HG02678 (cell line): ENCODE data around the gene RPP25L.

ENCODE experiments used
- ATAC-seq: cut with Tn5 transposase; IDR thresholded peaks from one replicate; pipeline ENCODE4 v1.9.1; 2021; ENCODE audit warnings: mild to moderate bottlenecking, moderate library complexity; ENCODE audit not compliant: unreplicated experiment

RPP25L gene

DNA sequence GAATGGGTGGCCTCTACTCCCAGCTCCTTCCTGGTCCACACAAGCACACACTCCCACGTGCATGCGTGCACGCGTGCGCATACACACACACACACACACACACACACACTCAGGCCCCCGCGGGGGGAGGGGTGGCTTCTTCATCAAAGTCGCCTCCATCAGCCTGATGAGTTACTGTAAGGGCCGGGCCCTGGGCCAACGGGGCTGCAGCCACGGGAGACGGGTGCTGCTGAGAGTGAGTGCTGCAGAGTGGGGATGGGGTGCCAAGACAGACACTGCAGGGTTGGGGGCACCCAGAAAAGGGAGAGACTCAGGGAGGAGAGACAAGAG lies 40.5 kb downstream of the RPP25L start:
- no peak for ATAC-seq

DNA sequence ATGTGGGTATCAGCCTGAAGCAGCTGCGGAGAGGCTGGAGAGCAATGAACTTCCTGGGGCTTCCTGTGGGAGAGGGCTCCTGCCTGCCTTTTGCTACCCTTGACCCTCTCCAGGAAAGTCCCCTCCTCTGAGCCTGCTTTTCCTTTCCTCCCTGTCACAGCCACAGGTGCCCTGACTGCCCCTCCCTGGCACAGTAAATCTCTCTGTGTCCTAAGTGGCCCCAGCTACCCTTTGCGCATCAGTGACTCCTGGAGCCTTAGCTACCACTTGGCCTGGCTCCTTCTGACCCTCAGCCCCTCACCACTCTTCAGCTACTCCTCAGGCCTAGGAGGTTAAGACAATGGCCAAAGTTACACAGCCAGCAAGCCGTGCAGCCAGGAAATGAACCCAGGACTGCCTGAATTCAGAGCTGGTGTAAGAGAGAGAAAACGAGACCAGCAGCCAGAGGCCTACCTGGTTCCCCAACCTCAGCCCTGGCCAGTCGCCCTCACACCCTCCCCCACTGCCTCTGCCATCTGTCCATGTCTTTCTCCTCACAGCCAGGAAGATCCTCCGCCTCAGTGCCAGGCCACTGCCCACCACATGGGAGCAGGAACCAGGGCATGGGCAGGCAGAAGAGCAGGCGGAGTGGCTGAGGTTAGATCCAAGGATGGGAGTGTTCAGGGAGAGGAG lies 41.0 kb downstream of the RPP25L start:
- ATAC-seq = no peak

DNA sequence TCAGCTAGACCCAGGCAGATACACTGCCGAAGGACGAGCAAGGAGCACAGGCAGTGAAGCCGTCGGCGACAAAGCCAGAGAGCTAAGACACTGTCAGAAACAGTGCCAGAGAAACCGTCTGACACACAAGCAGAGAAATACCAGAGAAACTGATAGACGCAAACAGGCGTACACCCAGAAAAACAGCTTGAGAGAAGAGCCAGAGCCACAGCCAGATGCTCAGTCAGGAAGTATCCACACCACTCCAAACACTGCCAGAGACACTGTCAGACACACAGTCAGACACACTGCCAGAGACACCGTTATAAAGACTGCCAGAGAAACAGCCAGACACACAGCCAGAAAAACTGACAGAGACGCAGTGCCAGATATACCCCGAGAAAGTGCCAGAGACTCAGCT lies 41.5 kb downstream of the RPP25L start:
- no peak for ATAC-seq

DNA sequence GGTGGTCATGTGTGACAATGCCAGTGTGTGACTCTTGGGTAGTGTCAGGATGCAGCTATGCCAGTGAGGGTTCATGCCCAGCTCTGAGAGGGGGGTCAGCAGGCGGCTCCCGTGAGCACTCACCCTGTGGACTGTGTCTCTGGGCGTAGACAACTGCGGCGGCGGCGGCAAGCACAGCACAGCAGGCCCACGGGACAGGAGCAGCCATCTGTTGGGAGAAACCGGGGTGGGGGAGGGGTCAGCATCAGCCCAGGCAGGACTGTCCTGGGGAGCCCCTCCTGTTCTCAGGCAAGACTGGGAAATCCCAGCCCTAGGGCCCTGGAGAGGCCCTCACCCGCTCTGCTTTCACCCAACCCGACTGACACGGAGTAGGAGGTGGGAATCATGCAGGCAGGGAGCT lies 43.1 kb downstream of the RPP25L start:
- no peak for ATAC-seq

DNA sequence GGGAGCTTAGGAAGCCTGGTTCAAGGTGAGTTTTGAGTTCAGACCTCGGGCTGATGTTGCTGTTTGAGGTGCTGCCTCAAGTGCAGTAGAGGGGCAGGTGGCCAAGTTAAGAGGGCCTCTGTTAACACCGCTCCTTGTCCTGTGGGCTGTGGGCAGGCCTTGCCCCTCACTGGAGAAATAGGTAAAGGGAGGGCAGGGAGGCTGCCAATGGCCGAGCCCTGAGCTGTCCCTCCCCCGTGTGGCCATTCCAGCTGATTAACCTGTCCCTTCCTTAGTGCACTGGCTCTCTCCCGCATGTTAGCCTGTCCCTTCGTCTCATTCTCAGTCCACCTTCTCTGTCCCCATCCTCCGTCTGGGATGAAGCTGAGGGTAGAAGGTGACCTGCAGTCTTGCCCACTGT lies 43.8 kb downstream of the RPP25L start:
- ATAC-seq = no peak

DNA sequence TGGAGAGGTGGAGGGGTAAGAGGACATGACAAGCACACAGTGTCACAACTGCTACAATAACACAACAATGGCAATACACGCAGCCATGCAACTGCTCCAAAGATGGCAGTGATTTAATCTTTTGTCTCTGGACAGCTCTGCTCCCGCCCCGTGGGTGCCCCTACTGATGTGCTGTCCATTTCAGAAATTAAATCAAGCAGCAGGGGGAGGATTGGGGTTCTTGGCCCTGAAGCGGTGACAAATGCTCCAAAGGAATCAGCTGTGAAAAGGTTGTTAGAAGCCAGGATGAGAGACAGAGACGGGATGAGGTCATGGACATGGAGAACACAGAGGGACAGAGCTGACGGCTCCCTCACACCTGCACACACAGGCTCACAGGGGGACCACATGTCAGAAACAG lies 44.9 kb downstream of the RPP25L start:
- no peak for ATAC-seq

DNA sequence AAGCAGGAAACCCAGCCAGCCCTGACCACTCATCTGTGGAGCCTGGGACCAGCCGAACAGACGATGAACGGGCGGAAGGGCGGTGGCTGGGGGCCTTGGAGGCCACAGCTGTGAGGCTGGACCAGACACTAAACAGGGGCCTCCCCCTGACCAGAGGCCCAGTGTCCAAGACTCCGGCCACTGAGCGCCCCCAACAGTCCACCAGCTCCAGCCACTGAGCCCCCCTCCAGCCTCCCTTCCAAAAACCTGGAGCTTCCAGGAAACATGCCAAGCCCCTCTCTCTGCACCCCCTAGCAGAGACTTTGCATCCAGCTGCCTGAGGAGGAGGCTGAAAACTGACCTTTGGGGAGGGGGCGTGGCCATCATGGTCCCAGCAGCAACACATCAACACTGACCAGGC lies 45.6 kb downstream of the RPP25L start:
- ATAC-seq = no peak

DNA sequence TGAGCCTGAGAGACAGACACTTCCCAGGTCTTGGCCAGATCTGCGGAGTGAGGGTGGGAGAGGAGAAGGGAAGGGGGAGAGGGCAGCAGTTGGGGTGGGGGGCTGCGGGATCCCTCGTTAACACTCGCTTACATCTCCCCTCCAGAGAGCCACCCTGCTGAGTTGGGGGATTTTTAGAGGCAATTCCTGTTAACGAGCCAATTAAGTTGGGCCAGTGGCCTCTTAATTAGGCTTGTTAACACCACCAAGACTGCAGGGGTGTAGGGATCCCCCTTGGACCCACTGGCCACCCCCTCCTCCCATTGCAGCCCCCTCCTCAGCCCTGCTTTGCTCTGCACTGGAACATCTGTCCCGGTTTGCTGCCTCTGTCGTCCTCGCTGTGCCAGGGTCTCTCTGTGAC lies 46.0 kb downstream of the RPP25L start:
- no peak for ATAC-seq

DNA sequence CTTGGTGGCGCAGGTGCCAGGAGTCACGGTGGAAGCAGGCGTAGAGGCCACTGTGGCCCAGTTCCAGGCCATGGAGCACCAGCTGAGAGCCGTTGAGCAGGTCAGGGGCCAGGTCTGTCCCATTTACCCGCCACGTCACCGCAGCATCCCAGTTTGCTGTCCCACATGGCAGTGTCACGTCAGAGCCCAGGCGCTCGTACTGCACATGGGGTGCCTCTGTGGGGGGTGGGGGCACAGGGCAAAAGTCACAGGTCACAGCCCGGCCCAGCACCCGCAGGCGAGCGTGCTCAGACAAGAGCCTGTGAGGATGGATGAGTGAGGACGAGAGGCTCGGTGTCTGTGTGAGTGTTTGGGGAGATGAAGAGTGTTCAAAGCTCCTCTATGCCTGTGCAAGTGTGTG lies 47.3 kb downstream of the RPP25L start:
- no peak for ATAC-seq

DNA sequence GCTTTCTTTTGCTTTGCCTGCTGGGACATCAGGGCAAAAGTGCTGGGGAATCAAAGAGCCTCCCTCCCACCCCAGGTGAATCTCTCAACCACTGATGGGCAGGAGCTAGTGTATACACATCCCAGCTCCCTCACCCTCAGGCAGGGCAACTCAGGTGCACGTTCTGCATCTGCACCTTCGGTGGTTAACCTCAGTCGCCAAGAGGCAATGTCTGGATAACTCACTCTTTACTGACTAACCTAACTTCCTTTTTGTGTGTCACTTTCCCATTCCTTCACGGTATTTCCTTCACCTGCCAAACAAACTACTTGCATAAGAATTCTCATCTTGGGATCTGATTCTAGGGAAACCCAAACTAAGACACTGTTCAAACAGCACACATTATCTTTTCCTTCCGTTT lies 48.6 kb downstream of the RPP25L start:
- no peak for ATAC-seq

DNA sequence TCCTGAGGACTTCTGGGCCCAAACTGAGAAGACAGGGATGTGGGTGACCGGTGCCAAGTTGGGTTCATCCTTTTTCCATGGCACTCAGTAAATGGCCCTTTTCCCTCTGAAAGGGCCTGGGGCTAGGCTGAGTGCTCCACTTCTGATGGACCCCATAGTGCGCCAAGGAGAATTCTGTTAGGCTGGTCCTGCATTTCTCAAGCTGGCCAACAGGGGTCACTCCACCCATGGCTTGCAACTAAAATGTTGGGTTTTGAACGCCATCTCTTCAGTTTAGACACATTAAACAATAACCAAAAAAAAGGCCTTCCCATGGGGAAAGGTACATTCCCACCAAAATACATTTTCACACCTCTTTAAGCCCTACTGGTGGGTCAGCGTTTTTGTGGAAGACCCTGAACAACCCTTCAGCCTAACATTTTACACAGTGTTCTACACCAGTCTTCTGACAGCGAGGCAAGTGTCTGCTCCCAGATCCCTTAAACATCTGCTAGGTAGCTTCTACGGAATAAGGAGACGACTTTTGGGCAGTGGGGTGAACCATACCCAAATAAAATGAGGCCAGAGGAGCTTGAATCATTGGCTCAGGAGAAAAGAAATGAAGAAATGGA lies 49.7 kb downstream of the RPP25L start:
- ATAC-seq = no peak

DNA sequence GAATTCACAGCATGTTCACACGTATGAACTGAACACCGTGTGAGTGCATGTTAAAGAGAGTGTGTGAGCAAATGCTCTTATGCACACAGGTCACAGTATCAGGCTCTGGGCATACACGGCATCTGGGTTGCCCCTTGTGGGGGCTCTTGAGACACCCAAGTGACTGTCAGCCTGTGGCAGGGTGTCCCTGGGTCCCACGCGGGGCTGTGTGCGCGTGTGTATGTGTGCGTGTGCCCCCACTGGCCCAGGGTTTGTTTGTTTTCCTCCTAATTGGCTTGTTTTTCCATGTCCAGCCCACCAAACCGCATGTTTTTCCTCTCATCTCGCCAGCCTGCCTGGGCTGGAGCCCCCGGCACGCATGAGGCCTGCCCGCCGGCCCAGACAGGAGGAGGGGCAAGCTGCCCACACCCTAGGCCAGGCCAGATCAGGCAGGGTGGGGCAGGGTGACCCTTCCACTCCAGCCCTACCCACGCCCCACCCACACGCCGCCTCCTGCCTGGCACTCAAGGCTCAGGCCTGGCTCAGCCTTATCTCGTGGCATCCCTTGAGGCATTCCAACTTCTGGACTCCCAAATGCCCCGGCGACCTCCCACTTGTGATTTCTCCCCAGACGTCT lies 51.2 kb downstream of the RPP25L start:
- ATAC-seq = no peak
